GM04503 (cell line): Measurements from ENCODE around the gene SDR42E1.

Experiments
- DNase-seq: peaks from one replicate; pipeline ENCODE4 v3.0.0-alpha.2; 2012; ENCODE audit warnings: low read depth

The SDR42E1 gene

GRCh38 chr16:81939164-81940056 lies 71.9 kb downstream of the SDR42E1 start:
- DNase-seq = no peak
